ENCODE measurements around the gene MRAP. TPM values are rescaled to one million over a fixed set of nuclear protein-coding genes. Genes with fewer than 3 reads are reported as not detected.
"Not testable (repeated sequence)": the region's sequence is repeated elsewhere in the genome, so short reads cannot be mapped to it uniquely, and the experiment has no call there.

MRAP gene
- under 1 TPM in 1 of 2 donors, not detected in 1; 0.16 TPM for polyA plus RNA-seq

DNA sequence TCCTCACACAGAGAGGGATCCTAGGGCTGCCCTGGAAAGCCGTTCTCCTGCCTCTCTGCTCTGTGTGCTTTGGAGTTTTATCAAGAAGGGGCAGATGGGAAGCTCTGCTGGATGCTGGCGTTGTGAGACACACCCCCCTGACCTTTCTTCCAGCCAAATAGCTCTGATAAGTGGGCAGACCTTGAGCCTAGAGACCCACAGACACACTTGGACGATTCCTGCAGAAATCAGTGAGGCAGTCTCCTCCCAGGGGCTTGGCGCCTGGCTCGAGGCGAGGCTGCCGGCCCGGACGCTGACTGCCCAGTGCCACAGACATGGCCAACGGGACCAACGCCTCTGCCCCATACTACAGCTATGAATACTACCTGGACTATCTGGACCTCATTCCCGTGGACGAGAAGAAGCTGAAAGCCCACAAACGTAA is at the start of gene MRAP:
Gene MRAP (plus strand): TSS at position 198 of the 424 bp plus-strand sequence. CDS start 117 bp downstream, at position 315.
- Histone ChIP-seq H3K4me1 (ENCODE audit: control insufficient read depth in 2 of 2, insufficient read depth in 2 of 2, low read length in 1 of 2) (no peaks in the 10 kb centered on the region), H3K4me3 (ENCODE audit: low read depth in 1 of 2, low read length in 2 of 2) (no peak within 1 kb of the TSS), H3K27ac (ENCODE audit: low read depth in 2 of 2, low read length in 1 of 2) (no peak within 1 kb of the TSS), H3K36me3 (ENCODE audit: control insufficient read depth in 2 of 2, insufficient read depth in 2 of 2, low read length in 1 of 2) (peaks cover 0 to 6% of the 10 kb centered on the region in 2 donors), H3K9me3 (ENCODE audit: control insufficient read depth in 2 of 2, insufficient read depth in 1 of 2, low read depth in 1 of 2, low read length in 1 of 2) (no peaks in the 10 kb centered on the region), H3K27me3 (ENCODE audit: control insufficient read depth in 1 of 2, insufficient read depth in 2 of 2, low read length in 2 of 2) (no peaks in the 10 kb centered on the region)
- 81 to 89% methylated on average over 14 of the region's 14 CpGs for WGBS, 2 donors

DNA sequence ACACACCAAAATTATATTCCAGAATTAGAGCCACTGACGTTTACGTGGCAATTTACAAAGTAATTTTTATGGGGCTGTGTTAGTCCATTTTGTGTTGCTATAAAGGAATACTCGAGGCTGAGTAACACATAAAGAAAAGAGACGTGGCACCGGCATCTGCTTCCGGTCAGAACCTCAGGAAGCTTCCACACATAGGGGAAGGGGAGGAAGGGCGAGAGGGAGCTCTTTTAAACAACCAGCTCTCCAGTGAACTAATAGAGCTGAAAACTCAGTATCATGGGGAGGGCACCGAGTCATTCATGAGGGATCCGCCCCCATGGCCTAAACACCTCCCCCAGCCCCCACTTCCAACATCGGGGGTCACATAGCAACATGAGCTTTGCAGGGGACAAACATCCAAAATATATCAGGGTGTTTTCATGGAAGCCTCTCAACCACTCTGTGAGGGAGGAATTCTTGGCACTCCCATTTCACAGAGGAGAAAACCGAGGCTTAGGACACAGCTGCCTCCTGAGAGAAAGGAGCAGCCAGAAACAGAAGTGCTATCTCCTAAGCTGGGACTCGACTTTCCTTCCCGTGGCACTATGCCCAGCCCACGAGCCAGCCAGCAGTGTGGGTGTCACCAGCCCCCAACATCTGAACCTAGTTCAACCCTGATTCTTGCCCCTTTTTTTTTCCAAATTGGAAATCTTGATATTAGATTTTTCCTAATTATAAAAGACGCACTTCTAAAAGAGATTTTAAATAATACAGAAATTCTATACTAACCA is 49.0 kb upstream of the MRAP start:
- peaks cover 0 to 5% of the 10 kb centered on the region in 2 donors for H3K4me1 ChIP-seq (ENCODE audit: control insufficient read depth in 2 of 2, insufficient read depth in 2 of 2, low read length in 1 of 2)
- H3K27ac ChIP-seq (ENCODE audit: low read depth in 2 of 2, low read length in 1 of 2), result no peak overlapping the region
- no peak overlapping the region for H3K4me3 ChIP-seq (ENCODE audit: low read depth in 1 of 2, low read length in 2 of 2)
- H3K9me3 ChIP-seq (ENCODE audit: control insufficient read depth in 2 of 2, insufficient read depth in 1 of 2, low read depth in 1 of 2, low read length in 1 of 2), result no peaks in the 10 kb centered on the region
- no peaks in the 10 kb centered on the region for H3K27me3 ChIP-seq (ENCODE audit: control insufficient read depth in 1 of 2, insufficient read depth in 2 of 2, low read length in 2 of 2)
- H3K36me3 ChIP-seq (ENCODE audit: control insufficient read depth in 2 of 2, insufficient read depth in 2 of 2, low read length in 1 of 2), result no peaks in the 10 kb centered on the region
- WGBS, 2 donors, result 75 to 77% methylated on average over 15 of the region's 15 CpGs

DNA sequence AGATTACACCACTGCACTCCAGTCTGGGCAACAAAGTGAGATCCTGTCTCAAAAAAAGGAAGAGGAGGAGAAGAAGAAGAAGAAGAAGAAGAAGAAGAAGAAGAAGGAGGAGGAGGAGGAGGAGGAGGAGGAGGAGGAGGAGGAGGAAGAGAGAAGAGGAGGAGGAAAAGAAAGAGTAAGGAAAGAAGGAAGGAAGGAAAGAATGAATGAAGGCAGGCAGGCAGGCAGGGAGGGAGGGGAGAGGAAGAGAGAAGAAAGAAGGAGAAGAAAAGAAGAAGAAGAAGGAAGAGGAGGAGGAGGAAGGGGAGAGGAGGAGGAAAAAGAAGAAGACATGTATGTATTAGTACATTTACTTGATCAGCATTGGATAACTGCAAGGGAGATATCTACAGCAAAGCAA is 46.5 kb upstream of the MRAP start:
- H3K36me3 ChIP-seq (ENCODE audit: control insufficient read depth in 2 of 2, insufficient read depth in 2 of 2, low read length in 1 of 2), result no peaks in the 10 kb centered on the region
- no peak overlapping the region for H3K27ac ChIP-seq (ENCODE audit: low read depth in 2 of 2, low read length in 1 of 2)
- H3K4me1 ChIP-seq (ENCODE audit: control insufficient read depth in 2 of 2, insufficient read depth in 2 of 2, low read length in 1 of 2), result peaks cover 0 to 7% of the 10 kb centered on the region in 2 donors
- no peaks in the 10 kb centered on the region for H3K9me3 ChIP-seq (ENCODE audit: control insufficient read depth in 2 of 2, insufficient read depth in 1 of 2, low read depth in 1 of 2, low read length in 1 of 2)
- no peak overlapping the region for H3K4me3 ChIP-seq (ENCODE audit: low read depth in 1 of 2, low read length in 2 of 2)
- H3K27me3 ChIP-seq (ENCODE audit: control insufficient read depth in 1 of 2, insufficient read depth in 2 of 2, low read length in 2 of 2), result no peaks in the 10 kb centered on the region

DNA sequence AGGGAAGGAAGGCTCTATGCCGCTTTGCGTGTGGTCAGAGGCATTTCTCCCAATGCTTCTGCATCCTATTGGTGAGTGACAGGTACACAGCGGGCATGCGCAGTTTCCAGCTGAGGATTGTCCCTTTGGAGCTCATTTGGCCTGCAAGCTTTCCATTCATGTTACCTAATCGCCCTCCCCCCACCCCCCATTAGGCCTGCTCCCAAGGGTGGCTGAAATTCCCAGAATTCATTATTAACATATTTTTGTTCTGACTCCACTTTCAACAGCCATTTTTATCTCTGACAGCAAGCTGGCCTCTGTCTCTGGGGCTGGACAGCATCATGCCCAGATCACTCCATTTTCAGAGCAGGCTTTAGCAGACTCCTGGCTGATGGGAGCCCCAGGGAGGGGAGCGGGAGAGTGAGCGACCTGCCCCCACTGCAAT is 45.4 kb upstream of the MRAP start:
- H3K27me3 ChIP-seq (ENCODE audit: control insufficient read depth in 1 of 2, insufficient read depth in 2 of 2, low read length in 2 of 2), result no peaks in the 10 kb centered on the region
- H3K4me3 ChIP-seq (ENCODE audit: low read depth in 1 of 2, low read length in 2 of 2), result no peak overlapping the region
- H3K36me3 ChIP-seq (ENCODE audit: control insufficient read depth in 2 of 2, insufficient read depth in 2 of 2, low read length in 1 of 2), result no peaks in the 10 kb centered on the region
- 68 to 79% methylated on average over 7 of the region's 7 CpGs for WGBS, 2 donors
- no peaks in the 10 kb centered on the region for H3K9me3 ChIP-seq (ENCODE audit: control insufficient read depth in 2 of 2, insufficient read depth in 1 of 2, low read depth in 1 of 2, low read length in 1 of 2)
- no peak overlapping the region for H3K27ac ChIP-seq (ENCODE audit: low read depth in 2 of 2, low read length in 1 of 2)
- H3K4me1 ChIP-seq (ENCODE audit: control insufficient read depth in 2 of 2, insufficient read depth in 2 of 2, low read length in 1 of 2), result peaks cover 0 to 7% of the 10 kb centered on the region in 2 donors

DNA sequence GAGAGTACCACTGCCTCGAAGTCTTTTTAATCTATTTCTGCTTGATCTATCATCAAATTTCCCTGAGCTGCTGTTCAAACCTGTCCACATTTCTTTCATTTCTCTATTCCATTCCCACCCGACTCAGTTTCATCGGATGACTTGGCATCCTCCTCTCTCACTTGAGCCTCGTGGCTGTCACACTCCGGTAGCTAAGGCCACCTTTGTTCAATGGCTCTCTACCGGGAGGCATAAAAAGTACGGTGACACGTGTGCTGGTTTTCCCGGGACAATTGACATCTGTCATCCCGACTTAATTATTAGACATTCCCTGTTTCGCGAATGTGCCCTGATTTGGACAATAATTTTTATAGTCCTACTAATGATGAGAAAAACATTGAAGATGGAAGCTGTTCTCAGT is 42.4 kb upstream of the MRAP start:
- H3K4me1 ChIP-seq (ENCODE audit: control insufficient read depth in 2 of 2, insufficient read depth in 2 of 2, low read length in 1 of 2), result peaks cover 0 to 7% of the 10 kb centered on the region in 2 donors
- H3K4me3 ChIP-seq (ENCODE audit: low read depth in 1 of 2, low read length in 2 of 2), result no peak overlapping the region
- H3K27me3 ChIP-seq (ENCODE audit: control insufficient read depth in 1 of 2, insufficient read depth in 2 of 2, low read length in 2 of 2), result no peaks in the 10 kb centered on the region
- WGBS, 2 donors, result 73 to 81% methylated on average over 12 of the region's 12 CpGs
- no peak overlapping the region for H3K27ac ChIP-seq (ENCODE audit: low read depth in 2 of 2, low read length in 1 of 2)
- no peaks in the 10 kb centered on the region for H3K36me3 ChIP-seq (ENCODE audit: control insufficient read depth in 2 of 2, insufficient read depth in 2 of 2, low read length in 1 of 2)
- H3K9me3 ChIP-seq (ENCODE audit: control insufficient read depth in 2 of 2, insufficient read depth in 1 of 2, low read depth in 1 of 2, low read length in 1 of 2), result no peaks in the 10 kb centered on the region

DNA sequence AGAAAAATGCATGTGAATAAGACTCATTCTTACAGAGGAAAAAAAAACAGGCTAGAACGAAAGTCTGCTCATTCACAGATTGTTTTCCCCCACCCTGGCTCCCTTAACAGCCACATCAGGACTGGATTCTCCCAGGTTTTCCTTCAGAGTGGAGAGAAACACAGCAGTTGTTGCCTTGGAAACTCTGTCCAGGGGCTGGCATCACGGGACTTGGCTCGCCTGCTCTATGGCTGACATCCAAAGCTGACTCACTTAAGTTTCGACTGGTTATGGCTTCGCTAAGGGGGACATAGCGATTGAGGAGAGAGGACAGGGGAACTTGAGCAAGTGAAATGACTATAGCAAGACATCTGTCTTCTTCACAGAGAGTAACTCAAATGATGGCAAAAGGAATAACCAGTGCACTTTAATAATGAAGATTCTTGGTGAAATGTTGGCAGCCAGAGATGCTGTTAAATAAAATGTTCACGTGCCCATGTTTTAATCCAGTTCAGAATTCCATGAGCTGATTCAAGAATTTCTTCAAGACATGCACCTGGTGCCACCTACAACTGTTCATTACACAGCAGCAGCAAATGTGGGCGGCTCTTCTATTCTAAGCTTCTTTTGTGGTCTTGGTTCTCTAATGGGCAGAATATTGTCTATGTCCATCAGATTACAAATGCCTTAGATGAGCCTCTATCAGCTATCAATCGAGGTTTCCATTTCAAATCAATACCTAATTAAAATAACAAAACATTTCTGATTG is 41.6 kb upstream of the MRAP start:
- WGBS, 2 donors, result 26% methylated on average over 9 of the region's 9 CpGs
- Histone ChIP-seq H3K9me3 (ENCODE audit: control insufficient read depth in 2 of 2, insufficient read depth in 1 of 2, low read depth in 1 of 2, low read length in 1 of 2) (no peaks in the 10 kb centered on the region), H3K27me3 (ENCODE audit: control insufficient read depth in 1 of 2, insufficient read depth in 2 of 2, low read length in 2 of 2) (no peaks in the 10 kb centered on the region), H3K27ac (ENCODE audit: low read depth in 2 of 2, low read length in 1 of 2) (no peak overlapping the region), H3K4me1 (ENCODE audit: control insufficient read depth in 2 of 2, insufficient read depth in 2 of 2, low read length in 1 of 2) (peaks cover 0 to 7% of the 10 kb centered on the region in 2 donors), H3K36me3 (ENCODE audit: control insufficient read depth in 2 of 2, insufficient read depth in 2 of 2, low read length in 1 of 2) (no peaks in the 10 kb centered on the region), H3K4me3 (ENCODE audit: low read depth in 1 of 2, low read length in 2 of 2) (no peak overlapping the region)

DNA sequence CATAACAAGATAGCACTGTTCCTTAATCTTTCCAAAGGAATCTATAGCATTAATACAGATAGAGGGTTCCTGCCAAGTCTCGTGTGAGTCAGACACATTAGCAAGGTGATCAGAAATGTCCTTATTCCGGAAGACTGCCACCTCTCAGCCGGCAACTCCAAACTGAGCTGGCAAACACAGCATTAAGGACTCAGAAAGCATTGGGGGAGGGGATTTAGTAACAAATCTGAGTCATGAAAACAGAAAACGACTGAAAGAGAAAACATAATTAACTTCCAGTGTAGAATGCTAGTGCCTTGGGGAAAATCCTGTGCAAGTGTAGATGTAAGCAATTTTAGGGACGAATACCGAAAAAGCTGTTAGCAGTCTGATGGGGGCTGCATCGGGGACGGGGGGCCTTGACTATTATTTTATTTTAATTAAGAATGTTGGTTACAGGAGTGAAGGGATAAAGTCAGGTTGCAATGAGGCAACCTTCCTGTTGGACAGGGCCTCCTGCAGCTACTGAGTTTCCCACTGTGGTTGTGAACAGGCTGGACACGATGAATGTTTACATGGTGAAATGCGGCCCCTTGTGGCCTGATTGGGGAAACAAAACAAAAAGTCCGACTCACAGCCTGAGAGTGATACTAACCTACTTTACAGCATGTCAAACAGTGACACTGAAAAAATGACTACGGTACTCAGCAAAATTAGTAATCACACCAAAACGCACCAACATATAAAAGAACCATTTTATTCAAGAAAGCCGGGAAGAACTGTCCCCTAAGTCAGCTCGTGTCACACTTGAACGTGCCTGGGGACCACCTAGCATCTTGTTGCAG is 40.5 kb upstream of the MRAP start:
- H3K9me3 ChIP-seq (ENCODE audit: control insufficient read depth in 2 of 2, insufficient read depth in 1 of 2, low read depth in 1 of 2, low read length in 1 of 2), result no peaks in the 10 kb centered on the region
- WGBS, 2 donors, result 38% methylated on average over 16 of the region's 16 CpGs

DNA sequence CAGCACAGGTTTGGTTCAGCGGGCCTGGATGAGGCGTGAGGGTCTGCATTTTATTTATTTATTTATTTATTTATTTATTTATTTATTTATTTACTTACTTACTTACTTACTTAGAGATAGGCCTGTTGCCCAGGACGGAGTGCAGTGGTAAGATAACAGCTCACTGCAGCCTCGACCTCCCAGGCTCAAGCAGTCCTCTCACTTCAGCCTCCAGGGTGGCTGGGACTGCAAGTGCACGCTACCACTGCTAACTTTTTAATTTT is 39.9 kb upstream of the MRAP start:
- H3K27ac ChIP-seq (ENCODE audit: low read depth in 2 of 2, low read length in 1 of 2); H3K4me1 ChIP-seq (ENCODE audit: control insufficient read depth in 2 of 2, insufficient read depth in 2 of 2, low read length in 1 of 2); H3K9me3 ChIP-seq (ENCODE audit: control insufficient read depth in 2 of 2, insufficient read depth in 1 of 2, low read depth in 1 of 2, low read length in 1 of 2); H3K4me3 ChIP-seq (ENCODE audit: low read depth in 1 of 2, low read length in 2 of 2); H3K36me3 ChIP-seq (ENCODE audit: control insufficient read depth in 2 of 2, insufficient read depth in 2 of 2, low read length in 1 of 2); H3K27me3 ChIP-seq (ENCODE audit: control insufficient read depth in 1 of 2, insufficient read depth in 2 of 2, low read length in 2 of 2): not testable (repeated sequence)
- WGBS, 2 donors, result 88 to 91% methylated on average over 5 of the region's 5 CpGs

More for the DNA sequence above, 40.5 kb upstream of the MRAP start:
- Histone ChIP-seq H3K27ac (ENCODE audit: low read depth in 2 of 2, low read length in 1 of 2) (no peak overlapping the region), H3K4me3 (ENCODE audit: low read depth in 1 of 2, low read length in 2 of 2) (no peak overlapping the region), H3K4me1 (ENCODE audit: control insufficient read depth in 2 of 2, insufficient read depth in 2 of 2, low read length in 1 of 2) (peaks cover 0 to 3% of the 10 kb centered on the region in 2 donors), H3K27me3 (ENCODE audit: control insufficient read depth in 1 of 2, insufficient read depth in 2 of 2, low read length in 2 of 2) (no peaks in the 10 kb centered on the region), H3K36me3 (ENCODE audit: control insufficient read depth in 2 of 2, insufficient read depth in 2 of 2, low read length in 1 of 2) (no peaks in the 10 kb centered on the region)

DNA sequence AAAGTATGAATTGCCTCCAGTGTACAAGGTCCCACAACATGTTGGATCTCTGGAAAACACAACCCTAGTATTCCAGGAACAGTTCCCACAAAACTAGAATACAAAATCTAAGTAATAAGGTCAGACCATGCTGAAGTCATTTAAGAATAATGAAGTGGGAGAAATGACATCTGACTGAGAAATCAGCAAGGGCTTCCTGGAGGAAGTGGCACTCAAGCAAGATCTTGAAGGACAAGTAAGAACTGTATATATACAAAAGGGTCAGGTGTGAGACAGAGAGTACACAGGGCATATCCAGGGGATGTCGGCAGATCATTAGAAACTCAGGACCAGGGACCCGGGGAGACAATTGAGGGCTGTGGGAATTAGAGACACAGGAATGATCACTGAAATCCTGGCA is 38.5 kb upstream of the MRAP start:
- H3K4me1 ChIP-seq (ENCODE audit: control insufficient read depth in 2 of 2, insufficient read depth in 2 of 2, low read length in 1 of 2), result peaks cover 0 to 3% of the 10 kb centered on the region in 2 donors
- H3K27ac ChIP-seq (ENCODE audit: low read depth in 2 of 2, low read length in 1 of 2), result no peak overlapping the region
- no peaks in the 10 kb centered on the region for H3K27me3 ChIP-seq (ENCODE audit: control insufficient read depth in 1 of 2, insufficient read depth in 2 of 2, low read length in 2 of 2)
- 85 to 93% methylated on average over 2 of the region's 2 CpGs for WGBS, 2 donors
- H3K36me3 ChIP-seq (ENCODE audit: control insufficient read depth in 2 of 2, insufficient read depth in 2 of 2, low read length in 1 of 2), result no peaks in the 10 kb centered on the region
- no peaks in the 10 kb centered on the region for H3K9me3 ChIP-seq (ENCODE audit: control insufficient read depth in 2 of 2, insufficient read depth in 1 of 2, low read depth in 1 of 2, low read length in 1 of 2)
- H3K4me3 ChIP-seq (ENCODE audit: low read depth in 1 of 2, low read length in 2 of 2), result no peak overlapping the region

Measured in esophagus (tissue), 2 donors.